ENCODE results near the gene ANKRD49. TPM values are rescaled to one million over a fixed set of nuclear protein-coding genes. Genes with fewer than 3 reads are reported as not detected.

Gene ANKRD49
- total and polyA plus RNA-seq, 2 experiments from 2014 or later = 17.9 to 31.2 TPM

GRCh38 chr11:94454301-94454700 lies 39.5 kb upstream of the ANKRD49 start:
- no peak for TF ChIP-seq EZH2 (IDR thresholded peaks at IDR 0.05; ENCODE audit: borderline replicate concordance)
- TF ChIP-seq, protein P1, sequence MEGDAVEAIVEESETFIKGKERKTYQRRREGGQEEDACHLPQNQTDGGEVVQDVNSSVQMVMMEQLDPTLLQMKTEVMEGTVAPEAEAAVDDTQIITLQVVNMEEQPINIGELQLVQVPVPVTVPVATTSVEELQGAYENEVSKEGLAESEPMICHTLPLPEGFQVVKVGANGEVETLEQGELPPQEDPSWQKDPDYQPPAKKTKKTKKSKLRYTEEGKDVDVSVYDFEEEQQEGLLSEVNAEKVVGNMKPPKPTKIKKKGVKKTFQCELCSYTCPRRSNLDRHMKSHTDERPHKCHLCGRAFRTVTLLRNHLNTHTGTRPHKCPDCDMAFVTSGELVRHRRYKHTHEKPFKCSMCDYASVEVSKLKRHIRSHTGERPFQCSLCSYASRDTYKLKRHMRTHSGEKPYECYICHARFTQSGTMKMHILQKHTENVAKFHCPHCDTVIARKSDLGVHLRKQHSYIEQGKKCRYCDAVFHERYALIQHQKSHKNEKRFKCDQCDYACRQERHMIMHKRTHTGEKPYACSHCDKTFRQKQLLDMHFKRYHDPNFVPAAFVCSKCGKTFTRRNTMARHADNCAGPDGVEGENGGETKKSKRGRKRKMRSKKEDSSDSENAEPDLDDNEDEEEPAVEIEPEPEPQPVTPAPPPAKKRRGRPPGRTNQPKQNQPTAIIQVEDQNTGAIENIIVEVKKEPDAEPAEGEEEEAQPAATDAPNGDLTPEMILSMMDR (IDR thresholded peaks at IDR 0.05; ENCODE audit: poor library complexity) = no peak
- TF ChIP-seq EZH2phosphoT487 (IDR thresholded peaks at IDR 0.05; ENCODE audit: low read depth, severe bottlenecking, unreplicated experiment) = no peak
- Histone ChIP-seq H3K36me3 (replicated peaks; ENCODE audit: insufficient read depth, low read depth) (no peaks in the 10 kb centered on the region), H3K27me3 (no peaks in the 10 kb centered on the region), H3K4me3 (no peak overlapping the region), H3K79me2 (no peaks in the 10 kb centered on the region), H3K4me2 (no peak overlapping the region), H2AFZ (no peak overlapping the region), H4K20me1 (ENCODE audit: insufficient read depth, poor library complexity, severe bottlenecking) (no peaks in the 10 kb centered on the region), H3K9me2 (replicated peaks; ENCODE audit: insufficient read depth) (no peaks in the 10 kb centered on the region), H3K9me3 (ENCODE audit: low read depth) (no peaks in the 10 kb centered on the region), H3K4me1 (ENCODE audit: insufficient read depth) (no peaks in the 10 kb centered on the region), H3K27ac (no peak overlapping the region)
- 97% methylated on average over 2 of the region's 2 CpGs for whole genome bisulfite sequencing (ENCODE audit: low lambda C conversion rate, missing lambda C conversion rate)
- no peak for DNase-seq (ENCODE audit: low spot score)

- Histone ChIP-seq H2AFZ (no peak overlapping the region), H3K9me3 (ENCODE audit: low read depth) (no peaks in the 10 kb centered on the region), H3K4me2 (no peak overlapping the region), H3K36me3 (replicated peaks; ENCODE audit: insufficient read depth, low read depth) (no peaks in the 10 kb centered on the region), H3K4me1 (ENCODE audit: insufficient read depth) (no peaks in the 10 kb centered on the region), H3K27me3 (no peaks in the 10 kb centered on the region), H4K20me1 (ENCODE audit: insufficient read depth, poor library complexity, severe bottlenecking) (no peaks in the 10 kb centered on the region), H3K79me2 (no peaks in the 10 kb centered on the region), H3K9me2 (replicated peaks; ENCODE audit: insufficient read depth) (no peaks in the 10 kb centered on the region), H3K4me3 (no peak overlapping the region), H3K27ac (no peak overlapping the region)
- no peak for TF ChIP-seq EZH2phosphoT487 (IDR thresholded peaks at IDR 0.05; ENCODE audit: low read depth, severe bottlenecking, unreplicated experiment)
- TF ChIP-seq EZH2 (IDR thresholded peaks at IDR 0.05; ENCODE audit: borderline replicate concordance) = no peak
- TF ChIP-seq, protein P1 (IDR thresholded peaks at IDR 0.05; ENCODE audit: poor library complexity) = no peak
- WGBS (ENCODE audit: low lambda C conversion rate, missing lambda C conversion rate) = 91% methylated on average over 1 of the region's 1 CpG
- peak; percentile 46 for DNase-seq (ENCODE audit: low spot score)
These were observed 37.9 kb upstream of the ANKRD49 start for GRCh38 chr11:94455861-94456260.

- no peak for DNase-seq (ENCODE audit: low spot score)
- no peaks in the 10 kb centered on the region for H3K4me1 ChIP-seq (ENCODE audit: insufficient read depth)
- H4K20me1 ChIP-seq (ENCODE audit: insufficient read depth, poor library complexity, severe bottlenecking) = no peaks in the 10 kb centered on the region
- no peak overlapping the region for H3K27ac ChIP-seq
- H3K27me3 ChIP-seq = no peaks in the 10 kb centered on the region
- H3K9me3 ChIP-seq (ENCODE audit: low read depth) = no peaks in the 10 kb centered on the region
- TF ChIP-seq, protein P1 (IDR thresholded peaks at IDR 0.05; ENCODE audit: poor library complexity) = no peak
- TF ChIP-seq EZH2 (IDR thresholded peaks at IDR 0.05; ENCODE audit: borderline replicate concordance) (no peak), EZH2phosphoT487 (IDR thresholded peaks at IDR 0.05; ENCODE audit: low read depth, severe bottlenecking, unreplicated experiment) (no peak)
- no peaks in the 10 kb centered on the region for H3K79me2 ChIP-seq
- WGBS (ENCODE audit: low lambda C conversion rate, missing lambda C conversion rate) = 72% methylated on average over 4 of the region's 4 CpGs
- no peaks in the 10 kb centered on the region for H3K9me2 ChIP-seq (replicated peaks; ENCODE audit: insufficient read depth)
- H3K4me2 ChIP-seq = no peak overlapping the region
- H2AFZ ChIP-seq = no peak overlapping the region
- H3K4me3 ChIP-seq = no peak overlapping the region
- no peaks in the 10 kb centered on the region for H3K36me3 ChIP-seq (replicated peaks; ENCODE audit: insufficient read depth, low read depth)
These were observed 36.4 kb upstream of the ANKRD49 start for GRCh38 chr11:94457118-94458029.
